ENCODE results near the gene LRWD1. TPM values are rescaled to one million over a fixed set of nuclear protein-coding genes. Genes with fewer than 3 reads are reported as not detected.

LRWD1 gene
- total RNA-seq, 1 donor from 2014 or later = 11.2 TPM

- peak overlapping the region; percentile 12 for H3K27ac ChIP-seq (replicated peaks)
- no peak for TF ChIP-seq CTCF (IDR thresholded peaks at IDR 0.05; ENCODE audit: borderline replicate concordance)
- no peaks in the 10 kb centered on the region for H3K4me1 ChIP-seq
- H3K9me3 ChIP-seq (replicated peaks) = no peaks in the 10 kb centered on the region
- DNase-seq = no peak
- peaks cover 44% of the 10 kb centered on the region for H3K36me3 ChIP-seq
- intact Hi-C loops (cut with micrococcal nuclease) = no loop called here
- no peak overlapping the region for H3K4me3 ChIP-seq
- H3K27me3 ChIP-seq (ENCODE audit: low read depth) = no peaks in the 10 kb centered on the region
These were observed 37.8 kb upstream of the LRWD1 start for GRCh38 chr7:102427019-102427405.

- DNase-seq = no peak
- no peaks in the 10 kb centered on the region for H3K9me3 ChIP-seq (replicated peaks)
- intact Hi-C loops (cut with micrococcal nuclease) = no loop called here
- no peak for TF ChIP-seq CTCF (IDR thresholded peaks at IDR 0.05; ENCODE audit: borderline replicate concordance)
- peaks cover 35% of the 10 kb centered on the region for H3K36me3 ChIP-seq
- no peaks in the 10 kb centered on the region for H3K27me3 ChIP-seq (ENCODE audit: low read depth)
- H3K4me3 ChIP-seq = no peak overlapping the region
- H3K4me1 ChIP-seq = peaks cover 17% of the 10 kb centered on the region
- no peak overlapping the region for H3K27ac ChIP-seq (replicated peaks)
These were observed 35.5 kb upstream of the LRWD1 start for GRCh38 chr7:102429141-102429899.

GRCh38 chr7:102431617-102432298, 33.0 kb upstream of the LRWD1 start:
- Histone ChIP-seq H3K4me1 (peaks cover 22% of the 10 kb centered on the region), H3K27ac (replicated peaks) (no peak overlapping the region)

GRCh38 chr7:102432442-102433218, 32.2 kb upstream of the LRWD1 start:
- peak overlapping the region; percentile 77 for H3K27ac ChIP-seq (replicated peaks)
- peaks cover 22% of the 10 kb centered on the region for H3K4me1 ChIP-seq
- no peak for DNase-seq
- no peak for TF ChIP-seq CTCF (IDR thresholded peaks at IDR 0.05; ENCODE audit: borderline replicate concordance)
- no peaks in the 10 kb centered on the region for H3K9me3 ChIP-seq (replicated peaks)
- peak overlapping the region; percentile 89 for H3K4me3 ChIP-seq
- peaks cover 2% of the 10 kb centered on the region for H3K36me3 ChIP-seq
- no peaks in the 10 kb centered on the region for H3K27me3 ChIP-seq (ENCODE audit: low read depth)
- intact Hi-C loops (cut with micrococcal nuclease) = no loop called here

More at GRCh38 chr7:102431617-102432298, 33.0 kb upstream of the LRWD1 start:
- Histone ChIP-seq H3K36me3 (peaks cover 11% of the 10 kb centered on the region), H3K4me3 (no peak overlapping the region), H3K9me3 (replicated peaks) (no peaks in the 10 kb centered on the region), H3K27me3 (ENCODE audit: low read depth) (no peaks in the 10 kb centered on the region)
- intact Hi-C loops (cut with micrococcal nuclease) = no loop called here
- DNase-seq = no peak
- no peak for TF ChIP-seq CTCF (IDR thresholded peaks at IDR 0.05; ENCODE audit: borderline replicate concordance)

- peak within 1 kb of the TSS; percentile 77 for H3K27ac ChIP-seq (replicated peaks)
- no peaks in the 10 kb centered on the region for H3K9me3 ChIP-seq (replicated peaks)
- no peaks in the 10 kb centered on the region for H3K27me3 ChIP-seq (ENCODE audit: low read depth)
- TF ChIP-seq CTCF (IDR thresholded peaks at IDR 0.05; ENCODE audit: borderline replicate concordance) = no peak
- peak; percentile 82 for DNase-seq
- no peaks in the 10 kb centered on the region for H3K36me3 ChIP-seq
- peaks cover 22% of the 10 kb centered on the region for H3K4me1 ChIP-seq
- intact Hi-C loops (cut with micrococcal nuclease) = no loop called here
- peak within 1 kb of the TSS; percentile 89 for H3K4me3 ChIP-seq
These were observed 31.4 kb upstream of the LRWD1 start, which contains the start of gene ORAI2 for GRCh38 chr7:102433219-102434038. ORAI2 (plus strand) TSS chr7:102433575; CDS start chr7:102438957, 5,382 bp downstream.
